Measurements from ENCODE around the gene ZNF783. TPM values are rescaled to one million over a fixed set of nuclear protein-coding genes. Genes with fewer than 3 reads are reported as not detected.
A peak's percentile ranks its signal among the peaks of the same experiment; 100 is the strongest.

Gene ZNF783
- total and polyA plus RNA-seq, 9 of the 15 experiments (the other 6 are each of a cell fraction or from before 2014, with no cell fraction given): 0.66 to 11.2 (median 5.4) TPM

DNA sequence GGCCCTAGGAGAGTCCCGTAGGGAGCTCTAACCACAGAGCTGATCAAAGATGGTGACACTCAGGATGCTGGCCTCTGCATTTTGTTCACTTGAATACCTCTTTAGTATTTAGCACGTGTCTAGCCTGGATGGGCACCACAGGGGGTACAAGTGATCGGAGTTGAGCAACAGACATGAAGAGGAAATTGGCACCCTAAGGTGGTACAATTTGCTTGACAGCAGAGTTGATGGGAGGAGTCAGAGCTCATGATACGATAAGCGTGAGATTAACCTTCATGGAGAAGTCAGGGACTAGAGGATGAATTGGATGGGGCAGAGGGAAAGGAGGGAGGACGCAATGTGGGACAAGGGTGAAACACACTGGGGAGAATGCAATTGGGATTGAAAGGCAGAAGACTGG is 32.5 kb upstream of the ZNF783 start (continued):
- TF ChIP-seq, protein P1, sequence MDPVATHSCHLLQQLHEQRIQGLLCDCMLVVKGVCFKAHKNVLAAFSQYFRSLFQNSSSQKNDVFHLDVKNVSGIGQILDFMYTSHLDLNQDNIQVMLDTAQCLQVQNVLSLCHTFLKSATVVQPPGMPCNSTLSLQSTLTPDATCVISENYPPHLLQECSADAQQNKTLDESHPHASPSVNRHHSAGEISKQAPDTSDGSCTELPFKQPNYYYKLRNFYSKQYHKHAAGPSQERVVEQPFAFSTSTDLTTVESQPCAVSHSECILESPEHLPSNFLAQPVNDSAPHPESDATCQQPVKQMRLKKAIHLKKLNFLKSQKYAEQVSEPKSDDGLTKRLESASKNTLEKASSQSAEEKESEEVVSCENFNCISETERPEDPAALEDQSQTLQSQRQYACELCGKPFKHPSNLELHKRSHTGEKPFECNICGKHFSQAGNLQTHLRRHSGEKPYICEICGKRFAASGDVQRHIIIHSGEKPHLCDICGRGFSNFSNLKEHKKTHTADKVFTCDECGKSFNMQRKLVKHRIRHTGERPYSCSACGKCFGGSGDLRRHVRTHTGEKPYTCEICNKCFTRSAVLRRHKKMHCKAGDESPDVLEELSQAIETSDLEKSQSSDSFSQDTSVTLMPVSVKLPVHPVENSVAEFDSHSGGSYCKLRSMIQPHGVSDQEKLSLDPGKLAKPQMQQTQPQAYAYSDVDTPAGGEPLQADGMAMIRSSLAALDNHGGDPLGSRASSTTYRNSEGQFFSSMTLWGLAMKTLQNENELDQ (CRISPR knock-in tag; IDR thresholded peaks at IDR 0.05; ENCODE audit: borderline replicate concordance): no peak
- no peak for TF ChIP-seq BRD9 (IDR thresholded peaks at IDR 0.05; ENCODE audit: low read depth, partially characterized antibody)
- no peak for TF ChIP-seq ZNF311 (CRISPR knock-in tag; IDR thresholded peaks at IDR 0.05)
- no peak for TF ChIP-seq ZNF232 (CRISPR knock-in tag; IDR thresholded peaks at IDR 0.05)
- no peak for TF ChIP-seq FOXM1 (IDR thresholded peaks at IDR 0.05; ENCODE audit: low read depth)
- no peak for TF ChIP-seq FOXM1 (CRISPR knock-in tag; IDR thresholded peaks at IDR 0.05; ENCODE audit: low read depth)
- TF ChIP-seq CREB5 (CRISPR knock-in tag; IDR thresholded peaks at IDR 0.05): peak; percentile 41; the same call in 1 of the 2 replicates
- TF ChIP-seq ERF (CRISPR knock-in tag; IDR thresholded peaks at IDR 0.05): no peak
- TF ChIP-seq ZNF354B (CRISPR knock-in tag; IDR thresholded peaks at IDR 0.05): no peak
- no peak for TF ChIP-seq SIN3A (IDR thresholded peaks at IDR 0.05; ENCODE audit: borderline replicate concordance in 2 of 2, control insufficient read depth in 1 of 2, low read depth in 2 of 2, low read length in 2 of 2)
- TF ChIP-seq MED1 (CRISPR knock-in tag; IDR thresholded peaks at IDR 0.05; ENCODE audit: borderline replicate concordance): 0 out of 2 replicates have a peak, but pooled peaks have one; percentile 25
- no peak; the same call in 1 of the 2 replicates for TF ChIP-seq POLR2AphosphoS5 (IDR thresholded peaks at IDR 0.05; ENCODE audit: control insufficient read depth, insufficient read depth, low read depth, low read length)
- no peak for TF ChIP-seq KAT8 (IDR thresholded peaks at IDR 0.05; ENCODE audit: low read depth)
- no peak for TF ChIP-seq SIRT6 (IDR thresholded peaks at IDR 0.05; ENCODE audit: low read depth, low read length)
- 0 out of 2 replicates have a peak, but pooled peaks have one; percentile 40 for TF ChIP-seq SP1 (CRISPR knock-in tag; IDR thresholded peaks at IDR 0.05)
- no peak for TF ChIP-seq CHCHD3 (CRISPR knock-in tag; IDR thresholded peaks at IDR 0.05)
- TF ChIP-seq, protein P2, sequence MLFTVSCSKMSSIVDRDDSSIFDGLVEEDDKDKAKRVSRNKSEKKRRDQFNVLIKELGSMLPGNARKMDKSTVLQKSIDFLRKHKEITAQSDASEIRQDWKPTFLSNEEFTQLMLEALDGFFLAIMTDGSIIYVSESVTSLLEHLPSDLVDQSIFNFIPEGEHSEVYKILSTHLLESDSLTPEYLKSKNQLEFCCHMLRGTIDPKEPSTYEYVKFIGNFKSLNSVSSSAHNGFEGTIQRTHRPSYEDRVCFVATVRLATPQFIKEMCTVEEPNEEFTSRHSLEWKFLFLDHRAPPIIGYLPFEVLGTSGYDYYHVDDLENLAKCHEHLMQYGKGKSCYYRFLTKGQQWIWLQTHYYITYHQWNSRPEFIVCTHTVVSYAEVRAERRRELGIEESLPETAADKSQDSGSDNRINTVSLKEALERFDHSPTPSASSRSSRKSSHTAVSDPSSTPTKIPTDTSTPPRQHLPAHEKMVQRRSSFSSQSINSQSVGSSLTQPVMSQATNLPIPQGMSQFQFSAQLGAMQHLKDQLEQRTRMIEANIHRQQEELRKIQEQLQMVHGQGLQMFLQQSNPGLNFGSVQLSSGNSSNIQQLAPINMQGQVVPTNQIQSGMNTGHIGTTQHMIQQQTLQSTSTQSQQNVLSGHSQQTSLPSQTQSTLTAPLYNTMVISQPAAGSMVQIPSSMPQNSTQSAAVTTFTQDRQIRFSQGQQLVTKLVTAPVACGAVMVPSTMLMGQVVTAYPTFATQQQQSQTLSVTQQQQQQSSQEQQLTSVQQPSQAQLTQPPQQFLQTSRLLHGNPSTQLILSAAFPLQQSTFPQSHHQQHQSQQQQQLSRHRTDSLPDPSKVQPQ (CRISPR knock-in tag; IDR thresholded peaks at IDR 0.05; ENCODE audit: borderline replicate concordance): no peak
- TF ChIP-seq, protein P3, sequence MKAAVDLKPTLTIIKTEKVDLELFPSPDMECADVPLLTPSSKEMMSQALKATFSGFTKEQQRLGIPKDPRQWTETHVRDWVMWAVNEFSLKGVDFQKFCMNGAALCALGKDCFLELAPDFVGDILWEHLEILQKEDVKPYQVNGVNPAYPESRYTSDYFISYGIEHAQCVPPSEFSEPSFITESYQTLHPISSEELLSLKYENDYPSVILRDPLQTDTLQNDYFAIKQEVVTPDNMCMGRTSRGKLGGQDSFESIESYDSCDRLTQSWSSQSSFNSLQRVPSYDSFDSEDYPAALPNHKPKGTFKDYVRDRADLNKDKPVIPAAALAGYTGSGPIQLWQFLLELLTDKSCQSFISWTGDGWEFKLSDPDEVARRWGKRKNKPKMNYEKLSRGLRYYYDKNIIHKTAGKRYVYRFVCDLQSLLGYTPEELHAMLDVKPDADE (conservative IDR thresholded peaks at IDR 0.05; ENCODE audit: control insufficient read depth, low read depth, low read length): no peak
- TF ChIP-seq GTF2E2 (tag; IDR thresholded peaks at IDR 0.05): no peak
- TF ChIP-seq HNRNPL (IDR thresholded peaks at IDR 0.05; ENCODE audit: low read depth, low read length): no peak
- no peak for TF ChIP-seq ZNF3 (CRISPR knock-in tag; IDR thresholded peaks at IDR 0.05)
- TF ChIP-seq MAFK (IDR thresholded peaks at IDR 0.05; ENCODE audit: low read length): no peak
